GM18498 (cell line): Measurements from ENCODE around the gene KRT37.
"Not testable (repeated sequence)": the region's sequence is repeated elsewhere in the genome, so short reads cannot be mapped to it uniquely, and the experiment has no call there.

Experiments
- ATAC-seq: cut with Tn5 transposase; IDR thresholded peaks from one replicate; pipeline ENCODE4 v1.9.1; 2021; ENCODE audit warnings: mild to moderate bottlenecking, moderate library complexity; ENCODE audit not compliant: unreplicated experiment

Gene KRT37

GRCh38 chr17:41437254-41437653, 12.9 kb upstream of the KRT37 start:
- ATAC-seq: no peak

GRCh38 chr17:41434415-41434814, 10.0 kb upstream of the KRT37 start:
- ATAC-seq: no peak

DNA sequence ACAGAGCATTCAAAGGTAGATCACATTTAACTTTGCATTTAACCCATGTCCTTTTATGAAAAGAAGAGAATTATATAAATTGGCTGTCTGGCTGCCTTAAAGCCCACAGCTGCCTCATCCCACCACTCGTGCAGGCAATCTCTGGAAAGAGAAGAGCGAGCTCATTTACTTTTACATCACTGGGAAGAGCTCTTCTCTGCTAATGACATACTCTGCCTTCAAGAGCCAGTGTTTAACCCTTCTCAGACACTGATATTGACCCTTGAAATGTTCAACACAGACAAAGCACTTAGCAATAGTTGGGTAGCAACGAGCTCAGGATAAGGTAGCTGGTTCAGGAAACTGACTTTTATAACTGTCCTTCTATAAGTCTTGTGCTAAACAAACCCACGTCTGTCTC, 9.6 kb upstream of the KRT37 start:
- ATAC-seq: no peak

DNA sequence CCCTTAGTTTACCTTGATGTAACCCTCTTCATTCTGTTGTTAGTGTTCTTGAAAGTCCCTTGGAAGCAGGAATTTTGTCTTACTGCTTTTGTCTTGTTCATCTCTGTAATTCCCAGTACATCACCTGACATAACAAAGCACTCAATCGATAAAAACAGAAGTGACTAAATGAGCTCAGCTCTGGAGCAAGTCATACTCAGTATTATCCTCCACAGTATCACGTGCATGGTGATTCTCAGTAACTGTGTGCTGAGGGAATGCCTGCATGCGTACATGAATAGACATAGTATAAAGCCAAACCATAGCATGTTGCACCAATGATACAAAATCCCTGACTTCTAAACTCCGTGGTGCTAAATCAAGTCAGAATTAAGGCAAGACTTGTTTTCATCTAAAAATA, 9.2 kb upstream of the KRT37 start:
- ATAC-seq: no peak

GRCh38 chr17:41430376-41430775, 6.0 kb upstream of the KRT37 start:
- ATAC-seq: not testable (repeated sequence)

DNA sequence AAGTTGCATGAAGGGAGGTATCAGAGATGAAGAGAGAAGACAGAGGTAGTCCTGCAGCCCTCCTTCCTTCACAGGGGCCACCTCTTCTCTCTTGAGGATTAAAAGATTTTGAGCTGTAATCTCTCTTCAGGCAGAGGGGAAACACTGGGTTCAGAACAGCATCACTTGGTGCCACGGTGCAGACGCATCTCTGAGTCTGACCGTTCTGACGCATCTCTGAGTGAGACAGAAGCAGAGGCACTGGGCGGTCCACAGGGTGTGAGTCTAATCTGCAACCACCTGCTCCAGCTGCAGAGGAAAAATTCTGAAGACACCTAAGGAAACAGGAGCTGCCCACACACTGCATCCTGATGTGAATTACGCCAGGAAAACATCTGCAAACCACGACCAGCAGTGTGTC, 5.3 kb upstream of the KRT37 start:
- ATAC-seq: no peak

DNA sequence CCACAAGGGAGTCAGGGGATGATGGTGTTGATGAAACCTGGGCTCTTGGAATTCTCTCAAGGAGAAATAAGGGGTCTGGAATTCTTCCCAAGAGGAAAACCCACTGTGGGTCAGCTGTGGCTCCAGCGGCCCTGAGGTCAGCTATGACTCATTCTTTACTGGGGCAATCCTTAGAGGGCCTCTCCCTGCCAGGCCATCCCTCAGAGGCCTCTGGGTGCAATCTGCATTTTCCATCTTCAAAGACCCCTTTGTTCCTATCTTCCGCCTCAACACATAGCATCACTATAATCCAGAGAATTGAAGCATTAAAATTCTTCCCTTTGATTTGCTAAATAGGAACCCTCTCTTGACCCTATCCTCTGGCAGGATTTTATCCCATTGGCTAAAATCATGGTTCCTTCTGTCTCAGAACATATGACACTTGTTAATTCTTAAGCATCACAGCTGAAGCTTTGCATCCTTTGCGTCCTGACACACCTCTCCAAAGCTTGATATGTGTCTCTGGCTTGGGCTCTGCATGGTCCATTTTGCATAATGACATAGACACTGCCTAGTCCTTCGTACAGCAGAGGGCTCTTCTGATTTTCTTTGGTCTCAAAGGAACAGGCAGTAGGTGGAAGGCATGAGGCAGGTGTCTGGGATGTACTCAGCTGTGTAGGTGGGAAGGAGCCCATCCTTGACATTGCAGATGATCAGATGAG, 4.4 kb upstream of the KRT37 start:
- ATAC-seq: no peak

GRCh38 chr17:41422586-41422985, 1.8 kb downstream of the KRT37 start:
- not testable (repeated sequence) for ATAC-seq

DNA sequence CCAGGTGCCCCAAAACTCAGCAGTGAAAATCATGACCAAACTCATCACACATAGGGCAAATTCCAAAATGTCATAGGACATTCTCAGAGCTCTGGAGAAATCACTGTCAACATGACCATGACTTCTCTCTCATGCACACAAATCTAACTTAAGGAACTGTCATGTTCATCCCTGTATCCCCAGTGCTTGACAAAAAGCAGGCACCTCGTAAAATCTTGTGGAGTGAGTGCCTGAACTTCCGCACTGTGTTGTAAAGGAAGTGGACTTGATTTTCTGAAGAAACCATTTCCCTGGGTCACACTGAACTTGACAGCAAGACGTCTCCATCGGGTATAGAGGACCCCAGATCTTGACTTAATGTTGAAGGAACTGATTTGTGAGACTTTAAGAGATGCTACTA, 2.8 kb downstream of the KRT37 start:
- no peak for ATAC-seq

- ATAC-seq: no peak
These were observed 3.3 kb downstream of the KRT37 start for GRCh38 chr17:41421116-41421515.

DNA sequence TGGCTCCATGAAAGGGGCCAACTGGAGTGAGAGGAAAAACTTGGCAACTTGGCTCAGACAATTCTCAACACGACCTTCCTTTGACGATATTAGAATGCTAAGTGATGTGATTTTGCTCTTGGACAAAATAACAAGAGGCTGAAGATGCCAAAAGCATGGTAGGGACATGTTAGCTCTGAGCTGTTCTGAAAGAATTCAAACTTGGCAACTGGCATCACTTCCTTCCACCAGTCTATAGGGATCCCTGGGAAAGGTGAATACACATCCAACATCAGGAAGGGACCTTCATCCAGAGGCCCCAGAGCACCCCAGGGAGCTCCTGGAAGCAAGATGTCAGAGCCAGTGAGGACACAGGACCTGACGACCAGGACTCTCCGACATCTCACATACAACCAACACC, 4.3 kb downstream of the KRT37 start:
- ATAC-seq: no peak

- no peak for ATAC-seq
These were observed 4.7 kb downstream of the KRT37 start for GRCh38 chr17:41419716-41420115.

DNA sequence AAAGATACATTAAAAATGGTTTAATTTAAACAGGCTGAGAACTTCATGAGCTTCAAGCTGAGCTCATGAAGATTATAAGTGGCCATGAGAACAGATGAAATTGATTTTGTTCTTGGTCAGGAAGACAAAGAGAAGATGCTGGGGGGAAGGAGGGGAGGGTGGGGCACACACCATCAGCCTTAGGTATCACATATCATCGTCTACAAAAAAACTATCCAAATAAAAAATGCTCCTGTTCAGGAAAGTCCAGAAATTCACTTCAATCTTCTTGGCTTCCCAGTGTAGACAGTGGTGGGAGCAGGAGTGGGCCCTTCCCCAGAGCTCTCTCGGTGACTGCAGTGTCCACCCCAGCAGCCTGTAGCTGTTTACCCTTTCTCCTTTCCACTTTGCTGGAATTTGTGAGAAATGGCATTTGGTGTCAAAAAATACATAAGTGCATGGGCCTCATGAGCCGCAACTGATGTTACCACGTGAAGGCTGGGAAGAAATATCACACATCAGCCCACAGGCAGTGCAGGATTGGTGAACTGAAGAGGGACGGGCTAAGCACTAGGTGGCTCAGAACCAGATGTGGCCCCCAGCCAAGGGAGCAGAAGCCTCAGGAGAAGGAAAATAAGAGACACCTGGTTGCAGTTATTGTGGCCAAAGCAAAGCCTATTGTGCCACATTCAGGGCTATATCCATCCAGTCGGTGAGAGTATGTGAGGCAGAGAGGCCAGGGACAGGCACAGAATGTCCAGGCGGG, 6.1 kb downstream of the KRT37 start:
- no peak for ATAC-seq

DNA sequence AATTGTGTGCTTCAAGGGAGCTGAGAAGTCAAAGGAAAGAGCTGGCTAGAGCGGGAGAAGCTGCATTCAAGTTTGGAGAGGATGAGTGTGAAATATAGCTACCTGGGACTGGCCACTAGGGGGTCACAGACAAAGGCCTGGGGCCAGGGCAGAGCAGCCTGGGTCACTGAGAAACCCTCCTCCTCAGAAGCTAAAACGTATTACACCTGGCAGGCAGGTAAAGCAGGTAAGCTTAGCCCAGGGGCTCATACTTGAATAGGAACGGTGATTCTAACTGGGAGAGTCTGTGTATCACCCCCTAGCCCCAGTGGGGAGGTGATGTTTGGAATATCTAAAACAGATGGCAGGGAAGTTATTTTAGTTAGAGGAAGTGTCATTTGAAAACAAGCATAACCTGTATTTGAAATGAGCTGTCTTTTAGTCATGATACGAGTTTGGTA, 6.8 kb downstream of the KRT37 start:
- ATAC-seq: no peak

DNA sequence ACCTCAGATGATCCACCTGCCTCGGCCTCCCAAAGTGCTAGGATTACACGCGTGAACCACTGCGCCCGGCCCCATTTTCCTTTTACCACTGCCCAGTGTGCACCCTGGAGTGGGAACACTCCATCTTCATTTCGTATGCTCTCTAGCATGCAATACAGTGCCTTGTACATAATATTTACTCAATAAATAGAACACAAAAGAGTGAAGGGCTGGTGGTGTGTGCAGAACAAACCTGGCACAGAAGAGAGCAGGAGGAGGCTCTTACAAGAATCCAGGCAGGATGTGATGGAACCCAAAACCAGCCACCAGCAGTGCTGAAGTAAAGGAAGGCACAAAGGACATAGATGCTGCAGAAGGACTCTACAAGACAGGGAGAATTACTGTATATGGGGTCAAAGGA, 7.3 kb downstream of the KRT37 start:
- no peak for ATAC-seq

DNA sequence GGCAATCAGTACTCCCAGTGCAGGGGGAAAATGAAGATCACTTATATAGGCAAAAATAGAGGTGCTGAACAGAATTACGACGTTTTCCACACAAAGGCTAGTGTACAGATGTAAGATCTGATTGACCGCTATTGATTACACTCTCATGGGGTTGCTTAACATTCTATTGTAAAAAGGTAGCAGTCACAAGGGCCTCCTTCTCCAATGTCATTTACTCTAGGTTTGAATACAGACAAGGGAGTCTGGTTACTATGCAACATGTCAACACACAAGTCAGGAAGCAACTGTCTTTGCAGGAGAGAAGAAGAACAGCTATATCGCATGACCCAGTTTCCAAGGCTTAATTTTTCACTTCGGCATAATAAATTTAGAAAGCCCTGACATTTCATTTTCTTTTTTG, 7.9 kb downstream of the KRT37 start:
- ATAC-seq: no peak

GRCh38 chr17:41415833-41416335, 8.5 kb downstream of the KRT37 start:
- no peak for ATAC-seq

GRCh38 chr17:41415411-41415810, 9.0 kb downstream of the KRT37 start:
- no peak for ATAC-seq

GRCh38 chr17:41413982-41414381, 10.4 kb downstream of the KRT37 start:
- ATAC-seq: no peak

DNA sequence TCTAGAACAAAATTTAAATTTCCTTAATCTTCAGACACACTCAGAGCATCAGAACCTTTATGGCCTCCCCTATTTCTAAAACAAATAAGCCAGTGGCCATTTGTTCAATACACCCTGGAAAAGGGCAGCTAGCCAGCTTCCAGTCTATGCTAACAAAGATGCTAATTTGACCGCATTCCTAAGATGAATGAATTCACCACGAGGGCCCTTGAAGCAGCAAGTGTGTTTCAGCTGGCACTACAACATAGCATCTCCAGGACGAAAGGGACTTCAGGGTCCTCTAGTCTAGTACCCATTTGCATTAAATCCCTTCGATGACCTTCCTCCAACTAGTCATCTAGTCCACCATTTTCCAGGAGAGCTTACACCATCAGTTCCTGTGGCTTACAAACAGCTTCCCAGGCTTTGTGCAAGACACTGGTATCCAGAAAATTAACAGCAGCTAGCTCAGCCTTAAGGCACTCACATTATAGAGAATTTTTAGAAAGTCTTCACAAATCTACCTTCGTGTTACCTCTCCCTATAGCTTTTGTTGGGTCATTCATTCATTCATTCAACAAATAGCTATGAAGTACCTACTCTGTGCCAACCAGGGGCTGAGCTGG, 10.9 kb downstream of the KRT37 start:
- no peak for ATAC-seq

DNA sequence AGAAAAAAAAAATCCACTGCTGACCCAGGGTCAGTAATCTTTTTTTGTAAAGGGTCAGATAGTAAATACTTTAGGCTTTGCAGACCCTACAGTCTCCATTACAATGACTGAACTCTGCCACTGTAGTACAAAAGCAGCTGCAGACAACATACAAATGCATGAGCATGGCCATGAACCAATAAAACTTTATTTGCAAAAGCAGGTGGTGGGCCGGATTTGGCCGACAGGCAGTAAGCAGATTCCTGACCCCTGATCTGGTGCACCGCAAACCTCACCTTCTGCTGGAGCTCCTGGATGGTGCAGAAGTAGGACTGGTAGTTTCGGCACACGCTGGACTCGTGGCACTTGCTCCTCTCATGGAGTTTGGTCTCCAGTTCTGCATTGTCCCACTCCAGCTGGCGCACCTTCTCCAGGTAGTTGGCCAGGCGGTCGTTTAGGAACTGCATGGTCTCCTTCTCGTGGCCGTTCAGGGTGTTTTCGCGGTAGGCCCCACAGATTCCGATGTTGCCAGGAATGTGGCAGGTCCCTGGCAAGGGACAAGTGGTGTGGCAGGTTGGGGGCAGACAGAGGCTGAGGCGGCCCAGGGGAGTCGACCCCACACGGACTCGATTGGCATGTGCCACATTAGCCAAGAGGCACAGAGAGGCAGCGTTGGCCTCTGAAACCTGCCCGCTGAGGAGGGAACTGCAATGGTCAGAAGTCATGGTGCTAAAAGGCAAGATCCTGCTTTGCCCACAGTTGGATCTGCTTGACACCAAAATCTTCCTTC, 13.1 kb downstream of the KRT37 start:
- ATAC-seq: no peak
